ENCODE measurements around the gene ESYT2.
"Not testable (repeated sequence)": the region's sequence is repeated elsewhere in the genome, so short reads cannot be mapped to it uniquely, and the experiment has no call there.

ESYT2 gene

GRCh38 chr7:158829342-158830210, at the start of gene ESYT2:
ESYT2 (minus strand) TSS chr7:158829509; CDS start chr7:158829418, 91 bp downstream.
- no peak for FAIRE-seq

- not testable (repeated sequence) for FAIRE-seq
These were observed 49.1 kb upstream of the ESYT2 start for GRCh38 chr7:158878151-158879079.

GRCh38 chr7:158876984-158877383, 47.7 kb upstream of the ESYT2 start:
- no peak for FAIRE-seq

GRCh38 chr7:158869876-158870275, 40.6 kb upstream of the ESYT2 start:
- FAIRE-seq = no peak

- no peak for FAIRE-seq
These were observed 39.6 kb upstream of the ESYT2 start for GRCh38 chr7:158868764-158869410.

- no peak for FAIRE-seq
These were observed 38.1 kb upstream of the ESYT2 start for GRCh38 chr7:158867214-158867984.

- no peak for FAIRE-seq
These were observed 36.7 kb upstream of the ESYT2 start for GRCh38 chr7:158865977-158866376.

GRCh38 chr7:158865462-158865922, 36.2 kb upstream of the ESYT2 start:
- FAIRE-seq = no peak

- no peak for FAIRE-seq
These were observed 35.5 kb upstream of the ESYT2 start for GRCh38 chr7:158864833-158865232.

- no peak for FAIRE-seq
These were observed 35.2 kb upstream of the ESYT2 start for GRCh38 chr7:158864507-158864820.

- no peak for FAIRE-seq
These were observed 34.5 kb upstream of the ESYT2 start for GRCh38 chr7:158863611-158864506.

- FAIRE-seq = not testable (repeated sequence)
These were observed 33.8 kb upstream of the ESYT2 start for GRCh38 chr7:158862985-158863610.

GRCh38 chr7:158861936-158862704, 32.8 kb upstream of the ESYT2 start:
- FAIRE-seq = no peak

- FAIRE-seq = no peak
These were observed 31.9 kb upstream of the ESYT2 start for GRCh38 chr7:158861004-158861787.

- no peak for FAIRE-seq
These were observed 31.1 kb upstream of the ESYT2 start for GRCh38 chr7:158860394-158860793.

GRCh38 chr7:158858592-158859503, 29.5 kb upstream of the ESYT2 start:
- FAIRE-seq = no peak

- FAIRE-seq = no peak
These were observed 27.8 kb upstream of the ESYT2 start for GRCh38 chr7:158856883-158857668.

All from islet of Langerhans (tissue), 1 donor.